Measurements from ENCODE around the gene FYN. TPM values are rescaled to one million over a fixed set of nuclear protein-coding genes. Genes with fewer than 3 reads are reported as not detected.
A peak's percentile ranks its signal among the peaks of the same experiment; 100 is the strongest.
"Not testable (repeated sequence)": the region's sequence is repeated elsewhere in the genome, so short reads cannot be mapped to it uniquely, and the experiment has no call there.

FYN gene
- total RNA-seq, 1 experiment from 2014 or later, result 7.2 TPM

- peaks cover 9% of the 10 kb centered on the region for H3K4me1 Mint-ChIP-seq (ENCODE audit: low read depth, unreplicated experiment)
- no peaks in the 10 kb centered on the region for H3K36me3 Mint-ChIP-seq (ENCODE audit: insufficient read depth, unreplicated experiment)
- no peaks in the 10 kb centered on the region for H3K4me1 ChIP-seq
- H3K27me3 ChIP-seq (replicated peaks; ENCODE audit: control insufficient read depth, insufficient read depth, low read length), result no peaks in the 10 kb centered on the region
- no peak overlapping the region for H3K4me3 ChIP-seq (ENCODE audit: low read depth, low read length)
- DNase-seq, result no peak
- H3K27me3 Mint-ChIP-seq (ENCODE audit: insufficient read depth, unreplicated experiment), result peaks cover 5% of the 10 kb centered on the region
- no peak for TF ChIP-seq CTCF (IDR thresholded peaks at IDR 0.05; ENCODE audit: insufficient read depth in 1 of 2, low read depth in 1 of 2, low read length in 1 of 2, severe bottlenecking in 1 of 2, unreplicated experiment in 1 of 2)
- no peaks in the 10 kb centered on the region for H3K9me3 Mint-ChIP-seq (ENCODE audit: unreplicated experiment)
- ChIA-PET POLR2A (no interaction called here), CTCF (no interaction called here)
- intact Hi-C loops (cut with micrococcal nuclease; ENCODE audit: unreplicated experiment), result no loop called here
- H3K36me3 ChIP-seq (ENCODE audit: control insufficient read depth, insufficient read depth, low read length), result no peaks in the 10 kb centered on the region
- H3K9me3 ChIP-seq, result no peaks in the 10 kb centered on the region
- no TSS peak for BruUV-seq (replicated peaks)
- peak overlapping the region; percentile 24 for H3K4me3 Mint-ChIP-seq (ENCODE audit: unreplicated experiment)
- peak overlapping the region; percentile 2 for H3K27ac Mint-ChIP-seq (ENCODE audit: unreplicated experiment)
Measured at GRCh38 chr6:111909238-111909637, 36.0 kb upstream of the FYN start.

- H3K27me3 Mint-ChIP-seq (ENCODE audit: insufficient read depth, unreplicated experiment); H3K36me3 ChIP-seq (ENCODE audit: control insufficient read depth, insufficient read depth, low read length); BruUV-seq (replicated peaks); DNase-seq; H3K4me1 ChIP-seq; H3K9me3 ChIP-seq; H3K36me3 Mint-ChIP-seq (ENCODE audit: insufficient read depth, unreplicated experiment); H3K4me1 Mint-ChIP-seq (ENCODE audit: low read depth, unreplicated experiment); CTCF ChIA-PET; H3K27me3 ChIP-seq (replicated peaks; ENCODE audit: control insufficient read depth, insufficient read depth, low read length); POLR2A ChIA-PET; intact Hi-C loops (cut with micrococcal nuclease; ENCODE audit: unreplicated experiment); H3K9me3 Mint-ChIP-seq (ENCODE audit: unreplicated experiment); H3K4me3 ChIP-seq (ENCODE audit: low read depth, low read length): not testable (repeated sequence)
- Mint-ChIP-seq H3K27ac (ENCODE audit: unreplicated experiment) (peak overlapping the region; percentile 2), H3K4me3 (ENCODE audit: unreplicated experiment) (peak overlapping the region; percentile 24)
Measured at GRCh38 chr6:111908365-111908764, 35.1 kb upstream of the FYN start.

GRCh38 chr6:111900735-111901134, 27.5 kb upstream of the FYN start:
- Histone ChIP-seq H3K4me1 (peaks cover 5% of the 10 kb centered on the region), H3K36me3 (ENCODE audit: control insufficient read depth, insufficient read depth, low read length) (no peaks in the 10 kb centered on the region), H3K27me3 (replicated peaks; ENCODE audit: control insufficient read depth, insufficient read depth, low read length) (no peaks in the 10 kb centered on the region), H3K9me3 (no peaks in the 10 kb centered on the region), H3K4me3 (ENCODE audit: low read depth, low read length) (no peak overlapping the region)
- H3K4me3 Mint-ChIP-seq (ENCODE audit: unreplicated experiment), result no peak overlapping the region
- intact Hi-C loops (cut with micrococcal nuclease; ENCODE audit: unreplicated experiment), result no loop called here
- H3K4me1 Mint-ChIP-seq (ENCODE audit: low read depth, unreplicated experiment), result peaks cover 5% of the 10 kb centered on the region
- no peaks in the 10 kb centered on the region for H3K27me3 Mint-ChIP-seq (ENCODE audit: insufficient read depth, unreplicated experiment)
- BruUV-seq (replicated peaks), result no TSS peak
- no peak overlapping the region for H3K27ac Mint-ChIP-seq (ENCODE audit: unreplicated experiment)
- DNase-seq, result no peak
- CTCF ChIA-PET, result no interaction called here
- H3K36me3 Mint-ChIP-seq (ENCODE audit: insufficient read depth, unreplicated experiment), result no peaks in the 10 kb centered on the region
- no peak for TF ChIP-seq CTCF (IDR thresholded peaks at IDR 0.05; ENCODE audit: insufficient read depth in 1 of 2, low read depth in 1 of 2, low read length in 1 of 2, severe bottlenecking in 1 of 2, unreplicated experiment in 1 of 2)
- POLR2A ChIA-PET, result no interaction called here
- no peaks in the 10 kb centered on the region for H3K9me3 Mint-ChIP-seq (ENCODE audit: unreplicated experiment)

- intact Hi-C loops (cut with micrococcal nuclease; ENCODE audit: unreplicated experiment), result no loop called here
- H3K36me3 Mint-ChIP-seq (ENCODE audit: insufficient read depth, unreplicated experiment), result no peaks in the 10 kb centered on the region
- H3K4me3 ChIP-seq (ENCODE audit: low read depth, low read length), result no peak overlapping the region
- no peak for DNase-seq
- CTCF ChIA-PET, result no interaction called here
- BruUV-seq (replicated peaks), result no TSS peak
- TF ChIP-seq CTCF (IDR thresholded peaks at IDR 0.05; ENCODE audit: insufficient read depth in 1 of 2, low read depth in 1 of 2, low read length in 1 of 2, severe bottlenecking in 1 of 2, unreplicated experiment in 1 of 2), result no peak
- H3K9me3 Mint-ChIP-seq (ENCODE audit: unreplicated experiment), result no peaks in the 10 kb centered on the region
- H3K4me1 ChIP-seq, result peaks cover 5% of the 10 kb centered on the region
- POLR2A ChIA-PET, result no interaction called here
- H3K36me3 ChIP-seq (ENCODE audit: control insufficient read depth, insufficient read depth, low read length), result no peaks in the 10 kb centered on the region
- no peaks in the 10 kb centered on the region for H3K27me3 ChIP-seq (replicated peaks; ENCODE audit: control insufficient read depth, insufficient read depth, low read length)
- H3K27ac Mint-ChIP-seq (ENCODE audit: unreplicated experiment), result no peak overlapping the region
- H3K9me3 ChIP-seq, result no peaks in the 10 kb centered on the region
- no peaks in the 10 kb centered on the region for H3K27me3 Mint-ChIP-seq (ENCODE audit: insufficient read depth, unreplicated experiment)
- no peak overlapping the region for H3K4me3 Mint-ChIP-seq (ENCODE audit: unreplicated experiment)
- H3K4me1 Mint-ChIP-seq (ENCODE audit: low read depth, unreplicated experiment), result peaks cover 5% of the 10 kb centered on the region
Measured at GRCh38 chr6:111899531-111899930, 26.3 kb upstream of the FYN start.
